ENCODE data around the gene ZNF256.

The ZNF256 gene

DNA sequence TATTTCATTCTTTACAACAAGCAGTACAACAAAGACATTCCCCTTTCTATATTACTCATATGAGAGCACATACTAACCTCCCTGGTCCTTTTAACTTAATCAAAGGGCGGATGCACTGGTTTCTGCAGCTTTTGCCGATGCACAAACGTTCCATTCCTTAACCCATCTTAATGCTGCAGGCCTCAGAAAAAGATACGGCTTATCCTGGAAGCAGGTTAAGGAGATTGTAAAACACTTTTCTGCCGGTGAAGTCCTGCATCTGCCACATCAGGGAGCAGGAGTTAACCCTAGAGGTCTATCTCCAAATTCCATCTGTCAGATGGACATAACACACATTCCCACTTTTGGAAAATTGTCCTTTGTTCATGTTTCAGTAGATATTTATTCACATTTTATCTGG lies 47.2 kb downstream of the ZNF256 start:
- 95 to 97% methylated on average over 2 to 5 of the region's 5 CpGs for WGBS, 2 experiments (ENCODE audit: insufficient coverage in 2 of 2)
- Histone ChIP-seq H3K4me1 (ENCODE audit: control insufficient read depth, insufficient read depth, low read length, poor library complexity, severe bottlenecking) (no peaks in the 10 kb centered on the region), H3K9me3 (ENCODE audit: control insufficient read depth, low read length) (peaks cover 3% of the 10 kb centered on the region), H3K36me3 (ENCODE audit: control insufficient read depth, insufficient read depth, low read length) (peaks cover 10% of the 10 kb centered on the region), H3K4me3 (ENCODE audit: extremely low read depth, insufficient read depth, low read length, poor library complexity, severe bottlenecking) (no peak overlapping the region), H3K27ac (ENCODE audit: low read depth, low read length, severe bottlenecking) (no peak overlapping the region)

Measured in mesodermal cell (in vitro differentiated cells).